HG03066 (cell line): ENCODE measurements around the gene SMIM45.
"Not testable (repeated sequence)": the region's sequence is repeated elsewhere in the genome, so short reads cannot be mapped to it uniquely, and the experiment has no call there.

Source experiments
- ATAC-seq: cut with Tn5 transposase; IDR thresholded peaks from one replicate; pipeline ENCODE4 v1.9.1; 2021; ENCODE audit warnings: low read depth; ENCODE audit not compliant: unreplicated experiment

The SMIM45 gene

GRCh38 chr22:41933411-41934177 is 18.4 kb upstream of the SMIM45 start:
- ATAC-seq: no peak

DNA sequence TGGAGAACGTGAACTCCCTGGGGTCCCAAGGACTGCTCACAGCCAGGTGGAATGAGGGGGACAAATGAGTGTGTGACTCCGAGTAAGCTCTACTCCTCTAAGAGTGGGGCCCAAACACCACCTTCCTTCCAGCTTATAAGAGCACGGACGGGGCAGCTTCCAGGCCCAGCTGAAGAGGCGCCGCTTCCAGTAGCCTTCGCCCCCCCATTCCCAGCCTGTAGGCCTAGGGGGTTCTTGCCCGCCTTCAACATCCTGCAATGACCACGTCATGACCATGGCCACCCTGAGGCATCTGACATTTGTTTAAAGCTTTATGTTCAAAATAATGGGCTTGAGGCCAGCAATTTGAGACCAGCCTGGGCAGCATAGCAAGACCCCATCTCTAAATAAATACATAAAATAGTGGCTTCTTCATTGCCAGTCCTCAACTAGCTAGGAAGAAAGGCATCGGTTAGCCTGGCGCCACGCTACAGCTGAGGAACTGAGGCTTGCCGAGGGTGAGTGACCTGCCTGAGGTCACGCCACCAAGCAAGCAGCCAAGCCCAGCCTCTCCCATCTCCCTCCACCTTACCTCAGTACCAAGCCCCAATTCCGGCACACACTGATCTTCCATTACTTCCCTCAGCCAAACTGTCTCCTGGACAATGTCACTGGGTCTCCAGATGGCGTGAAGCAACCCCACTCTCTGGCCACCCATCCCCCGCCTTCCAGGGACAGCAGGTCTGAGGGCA is 17.5 kb upstream of the SMIM45 start:
- no peak for ATAC-seq

- no peak for ATAC-seq
These were observed 17.0 kb upstream of the SMIM45 start for GRCh38 chr22:41935015-41935351.

DNA sequence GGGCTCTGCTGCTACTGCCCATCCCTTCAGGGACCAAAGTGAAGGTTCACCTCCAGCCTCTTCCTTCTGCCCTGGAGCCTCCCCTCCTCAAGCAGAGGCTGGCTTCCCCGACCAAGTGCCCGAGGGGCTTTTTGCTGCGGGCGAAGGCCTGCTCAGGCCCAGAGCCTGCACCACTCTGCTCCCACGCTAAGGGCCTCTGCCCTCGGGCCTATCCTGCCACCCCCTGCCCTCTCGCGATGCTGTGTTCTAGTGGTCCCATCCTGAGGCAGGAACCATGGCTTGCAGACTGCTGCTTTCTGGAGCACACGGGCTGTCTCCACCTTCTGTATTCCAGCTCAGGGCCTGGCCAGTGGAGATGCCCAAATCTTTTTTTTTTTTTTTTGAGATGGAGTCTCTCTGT is 16.4 kb upstream of the SMIM45 start:
- ATAC-seq: no peak

DNA sequence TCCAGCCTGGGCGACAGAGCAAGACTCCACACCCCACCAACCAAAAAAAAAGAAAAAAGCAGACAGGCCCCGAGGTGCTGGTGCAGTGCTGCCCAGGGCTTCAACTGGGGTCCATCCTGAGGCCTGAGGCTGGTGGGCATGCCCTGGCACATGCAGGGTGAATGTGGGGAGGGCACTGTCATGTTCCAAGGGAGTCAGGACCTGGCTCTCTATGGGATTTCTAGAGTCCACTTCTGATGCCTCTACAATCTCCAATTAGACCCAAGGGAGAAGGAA is 15.1 kb upstream of the SMIM45 start:
- ATAC-seq: no peak

DNA sequence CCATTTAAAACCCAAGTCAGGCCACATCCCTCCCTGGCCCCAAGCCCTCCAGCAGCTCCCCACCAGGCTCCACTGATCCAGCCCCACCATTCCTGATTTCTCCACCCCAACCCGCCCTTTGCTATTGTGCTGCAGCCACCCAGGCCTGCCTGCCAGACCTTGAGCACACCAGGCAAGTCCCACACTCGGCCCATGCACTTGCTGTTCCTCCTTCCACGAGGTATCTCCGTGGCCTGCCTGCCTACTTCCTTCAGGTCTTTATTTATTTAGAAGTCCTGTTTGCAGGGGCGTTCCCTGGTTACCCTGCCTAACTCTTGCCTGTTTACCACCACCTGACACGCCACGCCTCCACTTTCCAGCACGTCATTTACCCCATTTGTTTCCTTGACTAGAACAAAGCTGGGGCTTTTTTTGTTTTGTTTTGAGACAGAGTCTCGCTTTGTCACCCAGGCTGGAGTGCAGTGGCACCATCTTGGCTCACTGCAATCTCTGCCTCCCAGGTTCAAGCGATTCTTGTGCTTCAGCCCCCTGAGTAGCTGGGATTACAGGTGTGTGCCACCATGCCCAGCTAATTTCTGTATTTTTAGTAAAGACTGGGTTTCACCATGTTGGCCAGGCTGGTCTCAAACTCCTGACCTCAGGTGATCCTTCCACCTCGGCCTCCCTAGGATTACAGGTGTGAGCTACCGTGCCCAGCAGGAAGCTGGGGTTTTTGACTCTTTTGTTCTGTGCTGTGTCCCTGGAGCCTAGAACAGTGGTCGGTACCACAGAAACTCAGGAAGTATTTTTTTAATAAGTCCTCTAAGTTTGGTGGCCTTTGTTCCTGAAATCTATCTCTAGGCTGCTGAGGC is 11.7 kb upstream of the SMIM45 start:
- ATAC-seq: peak; percentile 59

GRCh38 chr22:41940832-41941765 is 10.9 kb upstream of the SMIM45 start:
- ATAC-seq: peak; percentile 37

DNA sequence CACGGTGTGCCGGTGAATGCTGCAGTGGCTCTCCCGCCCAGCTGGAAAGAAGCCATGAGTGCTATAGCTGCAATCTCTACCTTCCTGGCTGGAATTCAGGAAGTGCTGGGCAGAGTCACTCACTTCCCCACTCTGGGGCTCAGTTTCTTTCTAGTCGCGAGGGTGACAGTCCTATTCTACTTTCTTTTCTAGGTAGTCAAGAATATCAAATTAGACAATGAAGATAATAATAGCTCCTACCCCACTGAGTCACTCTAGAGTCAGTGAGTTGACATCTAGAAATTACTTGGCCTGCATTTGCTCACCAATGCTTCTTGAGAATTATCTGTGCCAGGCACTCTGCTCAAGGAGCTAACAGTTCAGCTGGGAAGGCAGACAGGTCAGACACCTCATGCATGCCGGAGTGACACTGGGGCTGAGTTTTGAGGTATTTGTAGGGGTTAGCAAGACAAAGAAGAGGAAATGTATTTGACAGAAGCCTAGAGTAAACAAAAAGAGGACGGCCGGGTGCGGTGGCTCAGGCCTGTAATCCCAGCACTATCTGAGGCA is 8.2 kb upstream of the SMIM45 start:
- no peak for ATAC-seq

DNA sequence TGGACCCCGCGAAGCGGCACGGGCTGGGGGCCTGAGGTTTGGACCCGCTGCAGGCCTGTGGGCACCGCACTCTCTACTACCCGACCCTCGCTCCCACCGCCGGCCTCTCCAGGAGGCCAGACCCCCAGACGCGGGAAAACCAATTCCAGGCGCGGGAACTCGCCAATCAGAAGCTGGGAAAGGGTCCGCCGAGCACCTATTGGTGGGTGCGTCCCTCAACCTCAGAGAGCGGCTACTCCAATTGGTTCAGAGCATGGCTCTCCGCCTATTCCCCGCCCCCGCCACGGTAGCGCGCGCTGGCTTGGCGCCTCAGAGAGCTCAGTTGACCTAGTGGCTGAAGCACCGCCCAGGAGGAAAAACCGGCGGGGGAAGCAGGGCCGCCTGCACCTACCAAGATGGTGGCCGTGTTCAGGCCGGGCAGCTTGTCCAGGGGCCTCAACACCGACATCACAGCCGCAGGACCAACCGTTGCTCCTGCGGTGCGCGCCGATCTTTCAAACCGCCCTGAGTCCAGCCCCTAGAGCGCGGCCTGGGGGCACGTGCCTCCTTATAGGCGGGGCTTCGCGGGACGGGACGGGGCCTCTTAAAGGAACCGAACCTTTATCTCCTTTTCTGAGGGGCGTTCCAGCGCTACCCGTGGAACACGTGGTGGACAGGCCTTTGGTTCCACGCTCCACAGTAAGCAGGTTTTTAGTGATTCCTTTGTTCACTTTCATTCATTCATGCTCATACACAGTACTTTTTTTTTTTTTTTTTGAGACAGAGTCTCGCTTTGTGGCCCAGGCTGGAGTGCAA is 5.1 kb upstream of the SMIM45 start, which contains the start of gene CENPM:
TSS of gene CENPM (minus strand) at position 524 of the 795 bp plus-strand sequence. CDS start at position 448, 76 bp downstream.
- peak; percentile 87 for ATAC-seq

- no peak for ATAC-seq
These were observed 4.4 kb upstream of the SMIM45 start for GRCh38 chr22:41947424-41948080.

DNA sequence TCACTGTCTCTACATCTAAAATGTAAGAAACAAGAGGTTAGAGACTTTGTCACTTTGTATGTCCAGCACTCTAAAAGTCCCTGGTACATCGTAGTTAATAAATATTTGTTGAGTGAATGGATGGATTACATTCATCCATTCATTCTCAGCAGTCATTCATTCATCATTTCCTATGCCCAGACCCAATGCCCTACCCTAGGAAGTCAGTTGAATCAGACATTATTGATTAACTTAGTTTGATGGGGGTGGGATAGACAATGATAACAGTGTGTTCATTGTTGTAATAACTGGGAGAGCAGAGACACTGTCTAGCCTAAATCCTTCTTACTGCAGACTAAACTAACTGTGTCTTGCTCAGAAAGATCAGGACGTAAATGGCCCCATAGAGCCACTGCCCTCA is 3.8 kb upstream of the SMIM45 start:
- ATAC-seq: no peak

GRCh38 chr22:41948928-41949296 is 3.0 kb upstream of the SMIM45 start:
- not testable (repeated sequence) for ATAC-seq

GRCh38 chr22:41949297-41949965 is 2.5 kb upstream of the SMIM45 start:
- no peak for ATAC-seq

GRCh38 chr22:41952713-41953112 is 763 bp downstream of the SMIM45 start:
- ATAC-seq: no peak

DNA sequence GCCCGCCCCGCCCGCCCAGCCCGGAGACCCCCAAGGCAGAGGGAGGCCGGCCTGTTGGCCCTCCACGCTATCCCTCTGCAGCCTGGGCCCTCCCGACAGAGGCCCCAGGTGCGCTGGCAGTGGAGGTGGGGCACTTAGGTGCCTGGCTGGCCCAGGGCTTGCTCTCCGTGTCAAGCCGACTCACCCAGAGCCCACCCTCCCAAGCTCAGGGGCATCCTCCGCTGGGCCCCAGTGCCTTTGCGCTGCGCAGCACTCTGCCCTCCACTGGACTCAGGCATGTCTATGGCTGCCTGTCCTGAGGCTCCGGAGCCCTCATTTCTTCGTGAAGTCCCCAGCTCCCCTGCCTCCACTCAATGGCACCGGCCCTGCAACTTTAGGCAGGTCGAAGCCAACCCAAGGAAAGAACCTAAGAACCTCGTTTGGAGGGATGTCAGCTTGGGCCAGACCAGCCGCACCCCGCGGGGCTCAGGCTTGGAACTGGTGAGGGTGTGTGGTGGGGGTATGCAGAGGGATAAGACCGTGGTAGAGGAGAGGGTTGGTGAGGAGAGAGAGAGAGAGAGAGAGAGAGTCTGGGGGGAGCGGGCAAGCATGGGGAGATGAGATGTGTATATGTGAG is 6.1 kb downstream of the SMIM45 start:
- no peak for ATAC-seq

DNA sequence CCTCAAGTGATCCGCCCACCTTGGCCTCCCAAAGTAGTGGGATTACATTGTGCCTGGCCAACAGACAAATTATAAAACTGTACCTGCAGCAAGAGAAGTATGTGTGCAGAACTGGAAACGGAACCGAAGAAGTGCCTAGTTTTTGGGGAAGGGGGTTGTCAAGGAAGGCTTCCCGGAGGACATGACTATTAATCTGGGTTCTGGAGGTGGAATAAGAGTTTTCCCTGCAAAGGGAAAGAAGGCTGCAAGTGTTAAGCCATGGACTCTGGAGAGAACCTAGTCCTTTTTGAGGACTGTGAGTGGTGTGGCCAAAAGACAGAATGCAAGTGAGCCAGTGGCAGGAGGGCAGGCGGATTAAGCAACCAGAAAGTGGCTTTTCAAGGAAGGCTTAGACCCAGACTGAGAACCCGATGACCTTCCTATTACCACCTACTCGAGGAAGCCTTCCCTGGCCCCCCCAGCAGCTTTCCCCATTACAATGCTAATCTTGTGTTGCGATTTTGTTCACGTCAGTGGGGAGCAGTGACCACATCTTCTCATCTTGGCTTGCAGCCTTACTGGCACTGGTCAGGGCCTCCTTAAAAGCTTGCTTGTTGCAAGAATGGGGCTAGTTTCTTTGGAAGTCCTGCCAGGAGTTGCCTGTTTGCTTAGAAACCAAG is 11.6 kb downstream of the SMIM45 start:
- no peak for ATAC-seq

- ATAC-seq: no peak
These were observed 12.2 kb downstream of the SMIM45 start for GRCh38 chr22:41964112-41964491.
